Glutamatergic neuron (in vitro differentiated cells): ENCODE results near the gene TMEM59. TPM values are rescaled to one million over a fixed set of nuclear protein-coding genes. Genes with fewer than 3 reads are reported as not detected.
"Not testable (repeated sequence)": the region's sequence is repeated elsewhere in the genome, so short reads cannot be mapped to it uniquely, and the experiment has no call there.

Experiments used
- DNase-seq: peaks from one replicate; pipeline ENCODE4 v3.0.0; 2022
- H3K27ac Mint-ChIP-seq: one replicate; pipeline ENCODE4 v1.8.0; 2020; ENCODE audit warnings: mild to moderate bottlenecking, mixed read lengths, inconsistent platforms; ENCODE audit not compliant: unreplicated experiment
- H3K27me3 Mint-ChIP-seq: one replicate; pipeline ENCODE4 v1.8.0; 2020; ENCODE audit warnings: mild to moderate bottlenecking, moderate library complexity, mixed read lengths, inconsistent platforms; ENCODE audit not compliant: unreplicated experiment
- H3K36me3 Mint-ChIP-seq: one replicate; pipeline ENCODE4 v1.8.0; 2020; ENCODE audit warnings: mild to moderate bottlenecking, mixed read lengths, inconsistent platforms; ENCODE audit not compliant: unreplicated experiment
- H3K4me1 Mint-ChIP-seq: one replicate; pipeline ENCODE4 v1.8.0; 2020; ENCODE audit warnings: mild to moderate bottlenecking, low read depth, mixed read lengths, inconsistent platforms; ENCODE audit not compliant: unreplicated experiment
- H3K4me3 Mint-ChIP-seq: one replicate; pipeline ENCODE4 v1.8.0; 2020; ENCODE audit warnings: mild to moderate bottlenecking, mixed read lengths, inconsistent platforms; ENCODE audit not compliant: unreplicated experiment
- H3K9me3 Mint-ChIP-seq: one replicate; pipeline ENCODE4 v1.8.0; 2020; ENCODE audit warnings: mild to moderate bottlenecking, moderate library complexity, mixed read lengths, inconsistent platforms; ENCODE audit not compliant: unreplicated experiment
- CTCF ChIP-seq: fragments of 200-600 bp; sonication (generic); IDR thresholded peaks from one replicate; pipeline ENCODE4 v1.5.0; 2021; ENCODE audit not compliant: partially characterized antibody, unreplicated experiment
- total RNA-seq: library from RNA; stranded (reverse); fragmentation: NEBNext Ultra II Directional; extraction: Animal tissue kit (Norgen Biotek cat#: 25700); gene quantifications from one replicate; pipeline ENCODE4 v1.2.1, GENCODE V29; 2021; ENCODE audit not compliant: unreplicated experiment

TMEM59 gene
- total RNA-seq, 1 donor from 2014 or later: 309 TPM

- Mint-ChIP-seq H3K4me1 (no peaks in the 10 kb centered on the region), H3K9me3 (peaks cover 10% of the 10 kb centered on the region), H3K27ac (no peak overlapping the region), H3K4me3 (no peak overlapping the region), H3K27me3 (peaks cover 7% of the 10 kb centered on the region), H3K36me3 (no peaks in the 10 kb centered on the region)
- no peak for DNase-seq
- TF ChIP-seq CTCF: no peak
Observed at GRCh38 chr1:54008876-54009275, 44.1 kb downstream of the TMEM59 start.

- peaks cover 9% of the 10 kb centered on the region for H3K9me3 Mint-ChIP-seq
- H3K27ac Mint-ChIP-seq: no peak overlapping the region
- DNase-seq: no peak
- no peaks in the 10 kb centered on the region for H3K4me1 Mint-ChIP-seq
- no peak overlapping the region for H3K4me3 Mint-ChIP-seq
- H3K27me3 Mint-ChIP-seq: peaks cover 7% of the 10 kb centered on the region
- TF ChIP-seq CTCF: no peak
- H3K36me3 Mint-ChIP-seq: peaks cover 4% of the 10 kb centered on the region
Observed at GRCh38 chr1:54007613-54008012, 45.4 kb downstream of the TMEM59 start.

- H3K27ac Mint-ChIP-seq: no peak overlapping the region
- H3K4me1 Mint-ChIP-seq: no peaks in the 10 kb centered on the region
- H3K27me3 Mint-ChIP-seq: peaks cover 3% of the 10 kb centered on the region
- peaks cover 9% of the 10 kb centered on the region for H3K9me3 Mint-ChIP-seq
- no peak for DNase-seq
- TF ChIP-seq CTCF: no peak
- peaks cover 5% of the 10 kb centered on the region for H3K36me3 Mint-ChIP-seq
- H3K4me3 Mint-ChIP-seq: no peak overlapping the region
Observed at GRCh38 chr1:54006508-54006907, 46.5 kb downstream of the TMEM59 start.

- no peak for TF ChIP-seq CTCF
- Mint-ChIP-seq H3K36me3 (peaks cover 5% of the 10 kb centered on the region), H3K27ac (no peak overlapping the region), H3K9me3 (peaks cover 7% of the 10 kb centered on the region), H3K27me3 (peaks cover 2% of the 10 kb centered on the region), H3K4me1 (no peaks in the 10 kb centered on the region), H3K4me3 (no peak overlapping the region)
- DNase-seq: no peak
Observed at GRCh38 chr1:54004481-54005049, 48.4 kb downstream of the TMEM59 start.

- not testable (repeated sequence) for H3K36me3 Mint-ChIP-seq, H3K4me3 Mint-ChIP-seq, H3K27me3 Mint-ChIP-seq, H3K27ac Mint-ChIP-seq, H3K4me1 Mint-ChIP-seq, H3K9me3 Mint-ChIP-seq, DNase-seq
Observed at GRCh38 chr1:54003750-54004480, 49.1 kb downstream of the TMEM59 start.
